Measurements from ENCODE around the gene LMAN1L. TPM values are rescaled to one million over a fixed set of nuclear protein-coding genes. Genes with fewer than 3 reads are reported as not detected.

LMAN1L gene
- total RNA-seq, 5 donors from 2014 or later (not counting 1 experiment from before 2014, with no cell fraction given): 0.42 to 1.6 (median 0.44) TPM

- H3K36me3 ChIP-seq (ENCODE audit: control insufficient read depth in 2 of 2, extremely low read depth in 1 of 2, insufficient read depth in 1 of 2, low read length in 1 of 2): peaks cover 17 to 39% of the 10 kb centered on the region in 2 donors
Observed at GRCh38 chr15:74857671-74858368, 45.2 kb downstream of the LMAN1L start.

GRCh38 chr15:74858369-74858740 is 45.7 kb downstream of the LMAN1L start:
- H3K27me3 ChIP-seq (replicated peaks in 1 of 2; ENCODE audit: control insufficient read depth in 2 of 2, extremely low read depth in 1 of 2, insufficient read depth in 2 of 2, low read length in 1 of 2): no peaks in the 10 kb centered on the region
- ChIA-PET CTCF (interaction anchor here (0.6 to 1.8 kb wide), 7 partner anchors 8 to 89 kb away, joined by 3 to 11 read pairs (median 5); partner anchors contain the start of gene COX5A (in 1 of the 2)), POLR2A (interaction anchor here in 1 of 2 donors (0.6 kb wide), 1 partner anchor 16 kb away, joined by 3 read pairs; no protein-coding TSS in a partner anchor)
- no peaks in the 10 kb centered on the region for H3K9me3 ChIP-seq
- peaks cover 10% of the 10 kb centered on the region for H3K36me3 Mint-ChIP-seq
- H3K36me3 ChIP-seq (ENCODE audit: control insufficient read depth in 2 of 2, extremely low read depth in 1 of 2, insufficient read depth in 1 of 2, low read length in 1 of 2): peaks cover 15 to 34% of the 10 kb centered on the region in 2 donors
- peaks cover 10 to 50% of the 10 kb centered on the region in 2 experiments for H3K4me1 ChIP-seq (ENCODE audit: control insufficient read depth in 1 of 2, extremely low read depth in 1 of 2, insufficient read depth in 2 of 2, low read length in 2 of 2)
- no peaks in the 10 kb centered on the region for H3K9me3 Mint-ChIP-seq
- H3K4me3 Mint-ChIP-seq: peak overlapping the region in 1 of 3 donors; percentile 13
- H3K27ac ChIP-seq (ENCODE audit: low read length): peak overlapping the region; percentile 13
- no peak for ATAC-seq (replicated peaks in 1 of 4)
- no peak overlapping the region for H3K4me3 ChIP-seq (ENCODE audit: control insufficient read depth in 1 of 2, extremely low read depth in 1 of 2, low read length in 1 of 2)
- H3K27me3 Mint-ChIP-seq: no peaks in the 10 kb centered on the region
- H3K4me1 Mint-ChIP-seq: peaks cover 45 to 47% (median 45%) of the 10 kb centered on the region in 3 donors
- no CpG with 5 or more reads among the region's 4 CpGs for whole genome bisulfite sequencing (ENCODE audit: insufficient coverage)
- DNase-seq: no peak
- H3K27ac Mint-ChIP-seq: peak overlapping the region; percentile 81 to 83

More at GRCh38 chr15:74857671-74858368, 45.2 kb downstream of the LMAN1L start:
- H3K9me3 Mint-ChIP-seq: no peaks in the 10 kb centered on the region
- H3K4me1 Mint-ChIP-seq: peaks cover 43% of the 10 kb centered on the region in 3 donors
- peaks cover 9 to 45% of the 10 kb centered on the region in 2 experiments for H3K4me1 ChIP-seq (ENCODE audit: control insufficient read depth in 1 of 2, extremely low read depth in 1 of 2, insufficient read depth in 2 of 2, low read length in 2 of 2)
- H3K9me3 ChIP-seq: no peaks in the 10 kb centered on the region
- H3K4me3 Mint-ChIP-seq: peak overlapping the region in 1 of 3 donors; percentile 27
- H3K27me3 Mint-ChIP-seq: no peaks in the 10 kb centered on the region
- no peak overlapping the region for H3K4me3 ChIP-seq (ENCODE audit: control insufficient read depth in 1 of 2, extremely low read depth in 1 of 2, low read length in 1 of 2)
- peak overlapping the region; percentile 81 to 83 for H3K27ac Mint-ChIP-seq
- ChIA-PET POLR2A (interaction anchor here in 1 of 2 donors (0.6 to 0.9 kb wide), 2 partner anchors 16 to 36 kb away, joined by 3 read pairs; no protein-coding TSS in a partner anchor), CTCF (interaction anchor here (0.6 to 1.8 kb wide), 8 partner anchors 9 to 479 kb away, joined by 3 to 11 read pairs (median 4); partner anchors contain the start of gene COX5A (in 1 of the 2))
- DNase-seq: peak in 1 of 35 experiments; percentile 27
- peak; percentile 23 to 59 (median 36) for ATAC-seq (replicated peaks in 1 of 4)
- H3K27me3 ChIP-seq (replicated peaks in 1 of 2; ENCODE audit: control insufficient read depth in 2 of 2, extremely low read depth in 1 of 2, insufficient read depth in 2 of 2, low read length in 1 of 2): no peaks in the 10 kb centered on the region
- H3K36me3 Mint-ChIP-seq: peaks cover 14% of the 10 kb centered on the region
- 89% methylated on average over 3 of the region's 9 CpGs for WGBS (ENCODE audit: insufficient coverage)
- H3K27ac ChIP-seq (ENCODE audit: low read length): peak overlapping the region; percentile 13

- ATAC-seq (replicated peaks in 1 of 4) (peak; percentile 40 to 69 (median 50)), DNase-seq (no peak)
- H3K4me1 ChIP-seq (ENCODE audit: control insufficient read depth in 1 of 2, extremely low read depth in 1 of 2, insufficient read depth in 2 of 2, low read length in 2 of 2): peaks cover 33 to 73% of the 10 kb centered on the region in 2 experiments
- WGBS (ENCODE audit: insufficient coverage): 52% methylated on average over 8 of the region's 11 CpGs
- no peak overlapping the region for H3K4me3 ChIP-seq (ENCODE audit: control insufficient read depth in 1 of 2, extremely low read depth in 1 of 2, low read length in 1 of 2)
- no peaks in the 10 kb centered on the region for H3K9me3 ChIP-seq
- no peaks in the 10 kb centered on the region for H3K27me3 ChIP-seq (replicated peaks in 1 of 2; ENCODE audit: control insufficient read depth in 2 of 2, extremely low read depth in 1 of 2, insufficient read depth in 2 of 2, low read length in 1 of 2)
- peak overlapping the region; percentile 17 for H3K27ac ChIP-seq (ENCODE audit: low read length)
- CTCF ChIA-PET: interaction anchor here in 1 of 2 donors (0.7 to 1.0 kb wide), 2 partner anchors 76 to 163 kb away, joined by 3 read pairs; no protein-coding TSS in a partner anchor
- no peaks in the 10 kb centered on the region for H3K27me3 Mint-ChIP-seq
- H3K36me3 ChIP-seq (ENCODE audit: control insufficient read depth in 2 of 2, extremely low read depth in 1 of 2, insufficient read depth in 1 of 2, low read length in 1 of 2): peaks cover 0 to 13% of the 10 kb centered on the region in 2 donors
- peak overlapping the region in 1 of 3 donors; percentile 67 for H3K4me3 Mint-ChIP-seq
- H3K36me3 Mint-ChIP-seq: peaks cover 17% of the 10 kb centered on the region
- peaks cover 66 to 70% (median 67%) of the 10 kb centered on the region in 3 donors for H3K4me1 Mint-ChIP-seq
- no peaks in the 10 kb centered on the region for H3K9me3 Mint-ChIP-seq
- H3K27ac Mint-ChIP-seq: peak overlapping the region; percentile 77 to 90
- POLR2A ChIA-PET: interaction anchor here (0.7 kb wide), 2 partner anchors 7 to 25 kb away, joined by 4 read pairs; no protein-coding TSS in a partner anchor
Observed at GRCh38 chr15:74863239-74864056, 50.8 kb downstream of the LMAN1L start.

- WGBS (ENCODE audit: insufficient coverage): 79% methylated on average over 6 of the region's 6 CpGs
- Mint-ChIP-seq H3K4me3 (peak overlapping the region in 1 of 3 donors; percentile 67), H3K36me3 (peaks cover 13% of the 10 kb centered on the region), H3K27ac (peak overlapping the region; percentile 70 to 73), H3K27me3 (no peaks in the 10 kb centered on the region), H3K4me1 (peaks cover 66 to 72% (median 67%) of the 10 kb centered on the region in 3 donors), H3K9me3 (no peaks in the 10 kb centered on the region)
- CTCF ChIA-PET: interaction anchor here (1.0 to 1.2 kb wide), 2 partner anchors 7 to 76 kb away, joined by 3 to 10 read pairs; no protein-coding TSS in a partner anchor
- H3K27me3 ChIP-seq (replicated peaks in 1 of 2; ENCODE audit: control insufficient read depth in 2 of 2, extremely low read depth in 1 of 2, insufficient read depth in 2 of 2, low read length in 1 of 2): no peaks in the 10 kb centered on the region
- ATAC-seq (replicated peaks in 1 of 4): no peak
- H3K4me3 ChIP-seq (ENCODE audit: control insufficient read depth in 1 of 2, extremely low read depth in 1 of 2, low read length in 1 of 2): no peak overlapping the region
- H3K27ac ChIP-seq (ENCODE audit: low read length): no peak overlapping the region
- H3K36me3 ChIP-seq (ENCODE audit: control insufficient read depth in 2 of 2, extremely low read depth in 1 of 2, insufficient read depth in 1 of 2, low read length in 1 of 2): peaks cover 0 to 11% of the 10 kb centered on the region in 2 donors
- H3K4me1 ChIP-seq (ENCODE audit: control insufficient read depth in 1 of 2, extremely low read depth in 1 of 2, insufficient read depth in 2 of 2, low read length in 2 of 2): peaks cover 33 to 73% of the 10 kb centered on the region in 2 experiments
- DNase-seq: no peak
- H3K9me3 ChIP-seq: no peaks in the 10 kb centered on the region
- POLR2A ChIA-PET: interaction anchor here in 1 of 2 donors (0.5 to 0.6 kb wide), 2 partner anchors 13 to 18 kb away, joined by 3 to 5 read pairs; no protein-coding TSS in a partner anchor
Observed at GRCh38 chr15:74864296-74864695, 51.7 kb downstream of the LMAN1L start.

- H3K9me3 Mint-ChIP-seq: no peaks in the 10 kb centered on the region
- Histone ChIP-seq H3K27ac (ENCODE audit: low read length) (no peak overlapping the region), H3K27me3 (replicated peaks in 1 of 2; ENCODE audit: control insufficient read depth in 2 of 2, extremely low read depth in 1 of 2, insufficient read depth in 2 of 2, low read length in 1 of 2) (no peaks in the 10 kb centered on the region), H3K9me3 (no peaks in the 10 kb centered on the region), H3K36me3 (ENCODE audit: control insufficient read depth in 2 of 2, extremely low read depth in 1 of 2, insufficient read depth in 1 of 2, low read length in 1 of 2) (peaks cover 0 to 8% of the 10 kb centered on the region in 2 donors), H3K4me1 (ENCODE audit: control insufficient read depth in 1 of 2, extremely low read depth in 1 of 2, insufficient read depth in 2 of 2, low read length in 2 of 2) (peaks cover 37 to 73% of the 10 kb centered on the region in 2 experiments), H3K4me3 (ENCODE audit: control insufficient read depth in 1 of 2, extremely low read depth in 1 of 2, low read length in 1 of 2) (no peak overlapping the region)
- peak overlapping the region in 1 of 3 donors; percentile 67 for H3K4me3 Mint-ChIP-seq
- H3K27ac Mint-ChIP-seq: peak overlapping the region; percentile 70 to 89
- CTCF ChIA-PET: interaction anchor here (0.6 to 1.2 kb wide), 4 partner anchors 9 to 100 kb away, joined by 4 to 10 read pairs (median 4); no protein-coding TSS in a partner anchor
- DNase-seq (no peak), ATAC-seq (replicated peaks in 1 of 4) (no peak)
- peaks cover 16% of the 10 kb centered on the region for H3K36me3 Mint-ChIP-seq
- peaks cover 70 to 77% (median 73%) of the 10 kb centered on the region in 3 donors for H3K4me1 Mint-ChIP-seq
- POLR2A ChIA-PET: interaction anchor here in 1 of 2 donors (1.0 kb wide), 1 partner anchor 18 kb away, joined by 3 read pairs; no protein-coding TSS in a partner anchor
- 88% methylated on average over 2 of the region's 2 CpGs for WGBS (ENCODE audit: insufficient coverage)
- H3K27me3 Mint-ChIP-seq: no peaks in the 10 kb centered on the region
Observed at GRCh38 chr15:74865316-74865715, 52.7 kb downstream of the LMAN1L start.

Measured in T-cell (primary cell).